Measurements from ENCODE around the gene HDAC4.

DNA sequence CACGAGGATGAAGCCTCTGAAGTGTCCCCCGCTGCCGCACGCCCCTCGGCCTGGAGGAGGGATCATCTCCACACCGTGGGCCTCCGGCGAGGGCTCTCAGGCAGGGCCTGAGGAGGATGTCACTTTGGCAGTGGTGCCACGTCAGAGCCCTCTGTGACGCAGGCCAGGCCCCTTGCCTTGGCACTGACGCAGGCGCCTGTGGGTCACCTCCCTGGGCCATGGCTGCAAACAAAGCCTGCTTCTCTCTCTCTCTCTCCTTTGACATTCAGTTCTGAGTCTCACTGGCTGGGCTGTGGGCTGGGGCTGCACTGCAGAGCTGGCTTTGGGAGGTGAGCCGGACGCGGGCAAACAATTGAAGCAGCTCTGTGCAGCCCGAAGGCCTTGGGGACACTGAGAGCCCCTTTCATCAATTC, 279.2 kb downstream of the HDAC4 start:
- TF ChIP-seq, protein P1, sequence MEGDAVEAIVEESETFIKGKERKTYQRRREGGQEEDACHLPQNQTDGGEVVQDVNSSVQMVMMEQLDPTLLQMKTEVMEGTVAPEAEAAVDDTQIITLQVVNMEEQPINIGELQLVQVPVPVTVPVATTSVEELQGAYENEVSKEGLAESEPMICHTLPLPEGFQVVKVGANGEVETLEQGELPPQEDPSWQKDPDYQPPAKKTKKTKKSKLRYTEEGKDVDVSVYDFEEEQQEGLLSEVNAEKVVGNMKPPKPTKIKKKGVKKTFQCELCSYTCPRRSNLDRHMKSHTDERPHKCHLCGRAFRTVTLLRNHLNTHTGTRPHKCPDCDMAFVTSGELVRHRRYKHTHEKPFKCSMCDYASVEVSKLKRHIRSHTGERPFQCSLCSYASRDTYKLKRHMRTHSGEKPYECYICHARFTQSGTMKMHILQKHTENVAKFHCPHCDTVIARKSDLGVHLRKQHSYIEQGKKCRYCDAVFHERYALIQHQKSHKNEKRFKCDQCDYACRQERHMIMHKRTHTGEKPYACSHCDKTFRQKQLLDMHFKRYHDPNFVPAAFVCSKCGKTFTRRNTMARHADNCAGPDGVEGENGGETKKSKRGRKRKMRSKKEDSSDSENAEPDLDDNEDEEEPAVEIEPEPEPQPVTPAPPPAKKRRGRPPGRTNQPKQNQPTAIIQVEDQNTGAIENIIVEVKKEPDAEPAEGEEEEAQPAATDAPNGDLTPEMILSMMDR (optimal IDR thresholded peaks at IDR 0.05 in 1 of 3, IDR thresholded peaks at IDR 0.05 in 1 of 3, conservative IDR thresholded peaks at IDR 0.05 in 1 of 3; ENCODE audit: extremely low read depth in 1 of 3, insufficient read depth in 2 of 3, low read length in 3 of 3) = no peak
- no peak for TF ChIP-seq EZH2 (IDR thresholded peaks at IDR 0.05; ENCODE audit: low read length)
